ENCODE data around the gene RAB34. TPM values are rescaled to one million over a fixed set of nuclear protein-coding genes. Genes with fewer than 3 reads are reported as not detected.
"Not testable (repeated sequence)": the region's sequence is repeated elsewhere in the genome, so short reads cannot be mapped to it uniquely, and the experiment has no call there.

The RAB34 gene
- total RNA-seq, 1 experiment from 2014 or later = 161 TPM

DNA sequence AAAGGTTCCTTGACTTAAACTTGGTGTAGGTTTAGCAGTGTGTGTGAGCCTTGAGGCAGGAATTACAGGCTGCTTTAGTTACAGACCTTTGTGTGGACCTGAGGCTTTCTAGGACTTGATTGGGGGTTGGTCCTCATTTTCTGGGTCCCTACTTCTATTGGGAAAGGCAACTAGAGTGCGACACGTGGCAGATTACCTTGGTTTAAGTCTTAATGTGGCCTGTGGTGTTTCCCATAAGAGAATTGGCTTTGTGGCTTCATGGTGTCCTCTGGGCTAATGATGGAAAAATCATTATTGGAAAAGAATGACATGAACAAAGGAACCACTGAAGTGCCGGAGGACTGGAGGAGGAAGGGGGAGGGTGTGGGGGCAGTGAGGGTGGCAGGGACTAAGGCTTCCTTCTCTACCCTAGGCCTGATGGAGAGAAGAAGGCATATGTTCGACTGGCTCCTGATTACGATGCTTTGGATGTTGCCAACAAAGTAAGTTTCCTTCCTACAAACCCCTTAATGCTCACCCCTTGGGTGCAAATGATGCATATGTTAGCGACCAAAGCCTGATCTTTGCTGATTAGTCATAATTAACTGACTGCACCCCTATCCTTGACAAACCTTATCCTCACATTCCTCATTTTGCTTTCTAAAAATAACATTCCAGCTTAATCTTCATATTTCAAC lies 5.6 kb upstream of the RAB34 start:
- no peaks in the 10 kb centered on the region for H3K9me2 ChIP-seq (ENCODE audit: insufficient read depth)
- no peaks in the 10 kb centered on the region for H3K27me3 ChIP-seq (ENCODE audit: insufficient read depth, low read depth)
- peaks cover 36% of the 10 kb centered on the region for H3K36me3 ChIP-seq (ENCODE audit: low read depth)
- peak overlapping the region; percentile 87; the same call in 1 of the 2 replicates for H3K4me3 ChIP-seq
- TF ChIP-seq, protein P1, sequence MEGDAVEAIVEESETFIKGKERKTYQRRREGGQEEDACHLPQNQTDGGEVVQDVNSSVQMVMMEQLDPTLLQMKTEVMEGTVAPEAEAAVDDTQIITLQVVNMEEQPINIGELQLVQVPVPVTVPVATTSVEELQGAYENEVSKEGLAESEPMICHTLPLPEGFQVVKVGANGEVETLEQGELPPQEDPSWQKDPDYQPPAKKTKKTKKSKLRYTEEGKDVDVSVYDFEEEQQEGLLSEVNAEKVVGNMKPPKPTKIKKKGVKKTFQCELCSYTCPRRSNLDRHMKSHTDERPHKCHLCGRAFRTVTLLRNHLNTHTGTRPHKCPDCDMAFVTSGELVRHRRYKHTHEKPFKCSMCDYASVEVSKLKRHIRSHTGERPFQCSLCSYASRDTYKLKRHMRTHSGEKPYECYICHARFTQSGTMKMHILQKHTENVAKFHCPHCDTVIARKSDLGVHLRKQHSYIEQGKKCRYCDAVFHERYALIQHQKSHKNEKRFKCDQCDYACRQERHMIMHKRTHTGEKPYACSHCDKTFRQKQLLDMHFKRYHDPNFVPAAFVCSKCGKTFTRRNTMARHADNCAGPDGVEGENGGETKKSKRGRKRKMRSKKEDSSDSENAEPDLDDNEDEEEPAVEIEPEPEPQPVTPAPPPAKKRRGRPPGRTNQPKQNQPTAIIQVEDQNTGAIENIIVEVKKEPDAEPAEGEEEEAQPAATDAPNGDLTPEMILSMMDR (conservative IDR thresholded peaks at IDR 0.05) = no peak
- TF ChIP-seq EZH2 (IDR thresholded peaks at IDR 0.05; ENCODE audit: low read depth) = no peak
- no peaks in the 10 kb centered on the region for H3K9me3 ChIP-seq (ENCODE audit: insufficient read depth, low read depth)
- CTCF ChIA-PET = no interaction called here
- H2AFZ ChIP-seq = no peak overlapping the region
- intact Hi-C loops (cut with micrococcal nuclease; ENCODE audit: unreplicated experiment) = loop anchor here (10.0 kb wide), 1 partner anchor 392 kb away; no protein-coding TSS in a partner anchor
- POLR2A ChIA-PET (ENCODE audit: unreplicated experiment) = no interaction called here
- H3K4me1 ChIP-seq (replicated peaks; ENCODE audit: insufficient read depth) = peaks cover 48% of the 10 kb centered on the region
- BruUV-seq (replicated peaks) = no TSS peak
- peak overlapping the region; percentile 82 for H3K27ac ChIP-seq
- peaks cover 59% of the 10 kb centered on the region for H3K79me2 ChIP-seq (ENCODE audit: low read depth)
- peak overlapping the region; percentile 97 for H3K4me2 ChIP-seq
- DNase-seq = no peak
- peaks cover 83% of the 10 kb centered on the region for H3F3A ChIP-seq (ENCODE audit: insufficient read depth, low read depth)
- H4K20me1 ChIP-seq (ENCODE audit: insufficient read depth) = peaks cover 44% of the 10 kb centered on the region

DNA sequence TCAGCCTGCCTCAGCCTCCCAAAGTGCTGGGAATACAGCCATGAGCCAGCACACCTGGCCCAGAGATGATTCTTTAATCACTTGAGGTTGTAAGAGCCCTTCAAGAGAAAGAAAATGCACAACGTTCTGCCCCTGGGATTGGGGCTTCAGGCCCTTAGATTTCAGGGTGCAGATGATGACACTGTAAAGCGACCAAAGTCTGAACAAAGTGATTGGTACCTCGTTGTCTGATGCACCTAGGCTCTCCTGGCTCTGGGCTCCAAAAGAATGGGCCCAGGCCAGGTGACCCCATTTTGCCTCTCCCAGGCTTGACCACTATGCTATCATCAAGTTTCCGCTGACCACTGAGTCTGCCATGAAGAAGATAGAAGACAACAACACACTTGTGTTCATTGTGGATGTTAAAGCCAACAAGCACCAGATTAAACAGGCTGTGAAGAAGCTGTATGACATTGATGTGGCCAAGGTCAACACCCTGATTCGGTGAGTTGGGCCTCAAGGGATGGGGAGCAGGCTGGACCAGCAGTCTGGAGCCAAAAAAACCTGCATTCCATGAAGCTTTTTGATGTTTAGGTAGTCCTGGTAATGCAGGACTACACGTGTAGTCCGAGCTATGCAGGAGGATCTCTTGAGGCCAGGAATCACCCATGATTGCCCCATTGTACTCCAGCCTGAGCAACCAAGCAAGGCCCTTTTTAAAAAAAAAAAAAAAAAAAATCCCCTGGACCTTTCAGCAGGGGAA lies 4.9 kb upstream of the RAB34 start:
- Histone ChIP-seq H3K79me2 (ENCODE audit: low read depth) (peaks cover 62% of the 10 kb centered on the region), H3K4me3 (peak overlapping the region; percentile 87; the same call in 1 of the 2 replicates), H3F3A (ENCODE audit: insufficient read depth, low read depth) (peaks cover 79% of the 10 kb centered on the region), H3K27ac (peak overlapping the region; percentile 82), H4K20me1 (ENCODE audit: insufficient read depth) (peaks cover 44% of the 10 kb centered on the region), H3K27me3 (ENCODE audit: insufficient read depth, low read depth) (no peaks in the 10 kb centered on the region), H3K9me3 (ENCODE audit: insufficient read depth, low read depth) (no peaks in the 10 kb centered on the region), H3K4me1 (replicated peaks; ENCODE audit: insufficient read depth) (peaks cover 49% of the 10 kb centered on the region), H3K36me3 (ENCODE audit: low read depth) (peaks cover 36% of the 10 kb centered on the region), H3K4me2 (peak overlapping the region; percentile 97), H2AFZ (no peak overlapping the region), H3K9me2 (ENCODE audit: insufficient read depth) (no peaks in the 10 kb centered on the region)
- DNase-seq = no peak
- ChIA-PET CTCF (interaction anchor here (0.6 kb wide), 1 partner anchor 146 kb away, joined by 7 read pairs; the partner anchor contains the start of gene ALDOC), POLR2A (ENCODE audit: unreplicated experiment) (interaction anchor here (0.7 kb wide), 1 partner anchor 78 kb away, joined by 3 read pairs; no protein-coding TSS in a partner anchor)
- intact Hi-C loops (cut with micrococcal nuclease; ENCODE audit: unreplicated experiment) = loop anchor here (10.0 kb wide), 1 partner anchor 392 kb away; no protein-coding TSS in a partner anchor
- no peak for TF ChIP-seq EZH2 (IDR thresholded peaks at IDR 0.05; ENCODE audit: low read depth)
- TF ChIP-seq, protein P1 (conservative IDR thresholded peaks at IDR 0.05) = no peak
- no TSS peak for BruUV-seq (replicated peaks)

DNA sequence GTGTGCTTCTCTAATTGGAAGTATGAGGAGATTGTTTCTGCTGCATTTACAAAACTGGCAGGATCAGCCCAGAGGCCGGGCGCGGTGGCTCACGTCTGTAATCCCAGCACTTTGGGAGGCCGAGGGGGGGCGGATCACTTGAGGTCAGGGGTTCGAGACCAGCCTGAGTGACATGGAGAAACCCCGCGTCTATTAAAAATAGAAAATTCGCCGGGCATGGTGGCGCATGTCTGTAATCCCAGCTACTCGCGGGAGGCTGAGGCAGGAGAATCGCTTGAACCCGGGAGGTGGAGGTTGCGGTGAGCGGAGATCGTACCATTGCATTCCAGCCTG lies 3.3 kb upstream of the RAB34 start:
- Histone ChIP-seq H3K27ac (peak overlapping the region; percentile 82), H3K79me2 (ENCODE audit: low read depth) (peaks cover 78% of the 10 kb centered on the region), H3F3A (ENCODE audit: insufficient read depth, low read depth) (peaks cover 71% of the 10 kb centered on the region), H3K4me2 (peak overlapping the region; percentile 97), H3K36me3 (ENCODE audit: low read depth) (peaks cover 36% of the 10 kb centered on the region), H3K4me3 (peak overlapping the region; percentile 87), H3K4me1 (replicated peaks; ENCODE audit: insufficient read depth) (peaks cover 52% of the 10 kb centered on the region), H4K20me1 (ENCODE audit: insufficient read depth) (peaks cover 44% of the 10 kb centered on the region)
- CTCF ChIA-PET; H3K9me2 ChIP-seq (ENCODE audit: insufficient read depth); H3K9me3 ChIP-seq (ENCODE audit: insufficient read depth, low read depth); BruUV-seq (replicated peaks); POLR2A ChIA-PET (ENCODE audit: unreplicated experiment); H3K27me3 ChIP-seq (ENCODE audit: insufficient read depth, low read depth); H2AFZ ChIP-seq; DNase-seq: not testable (repeated sequence)
- intact Hi-C loops (cut with micrococcal nuclease; ENCODE audit: unreplicated experiment) = loop anchor here (10.0 kb wide), 1 partner anchor 394 kb away; no protein-coding TSS in a partner anchor
